Thyroid gland (tissue), 4 donors: ENCODE results near the gene SUPT20H. TPM values are rescaled to one million over a fixed set of nuclear protein-coding genes. Genes with fewer than 3 reads are reported as not detected.

Source experiments
- DNase-seq, 2 donors: peaks; one replicate each; pipeline ENCODE4 v3.0.0-alpha.2; 2019
- H3K27ac ChIP-seq, 3 donors: fragments of 200-600 bp; sonication (generic); 1 replicate in 2 of 3; 2 replicates in 1 of 3; pipeline ENCODE4 v1.5.1; 2016 to 2019; ENCODE audit warnings: mild to moderate bottlenecking in 1 of 3, moderate library complexity in 1 of 3
- H3K27me3 ChIP-seq: fragments of 200-600 bp; sonication (generic); one replicate; pipeline ENCODE4 v1.5.1; 2019
- H3K36me3 ChIP-seq, 2 donors: fragments of 200-600 bp; sonication (generic); one replicate each; pipeline ENCODE4 v1.5.1; 2016 to 2019
- H3K4me1 ChIP-seq, 2 donors: fragments of 200-600 bp; sonication (generic); one replicate each; pipeline ENCODE4 v1.5.1; 2017 to 2019
- H3K4me3 ChIP-seq, 3 donors: fragments of 200-600 bp; sonication (generic); replicated peaks in 1 of 3; 1 replicate in 2 of 3; 2 replicates in 1 of 3; pipeline ENCODE4 v1.5.1; 2016; ENCODE audit warnings: mild to moderate bottlenecking in 1 of 3
- H3K9me3 ChIP-seq: fragments of 200-600 bp; sonication (generic); one replicate; pipeline ENCODE4 v1.5.1; 2017
- POLR2A ChIP-seq, 2 donors: fragments of 450-650 bp; IDR thresholded peaks; one replicate each; pipeline ENCODE4 v1.6.1; 2017; ENCODE audit warnings: antibody characterized with exemption in 2 of 2, mild to moderate bottlenecking in 2 of 2, moderate library complexity in 1 of 2
- whole genome bisulfite sequencing, 2 donors: methylation state at CpG; one replicate each; pipeline ENCODE4 v1.1.5; 2017; 5-methylcytosine and 5-hydroxymethylcytosine counted together
- intact Hi-C: fragments of 100-400 bp; cut with DNase I; formaldehyde crosslinking; loops from one replicate; pipeline ENCODE4 v1.15.1; 2023
- total RNA-seq, 4 donors: library from RNA; depleted of rRNA; stranded (reverse); fragments of >200 nt; gene quantifications; one replicate each; pipeline ENCODE4 v1.2.3, GENCODE V29; 2016
- TF ChIP-seq, protein P1 (sequence below), 6 experiments: fragments of 200-600 bp in 3 of 6; fragments of 450-650 bp in 3 of 6; sonication (generic) in 3 of 6; IDR thresholded peaks; one replicate each; pipeline ENCODE4 v1.5.1; 2016 to 2019; ENCODE audit warnings: antibody characterized with exemption in 6 of 6, mild to moderate bottlenecking in 2 of 6, inconsistent platforms in 1 of 6, moderate library complexity in 1 of 6

SUPT20H gene
- total RNA-seq, 4 donors from 2014 or later = 59.5 to 85.6 (median 72.9) TPM

DNA sequence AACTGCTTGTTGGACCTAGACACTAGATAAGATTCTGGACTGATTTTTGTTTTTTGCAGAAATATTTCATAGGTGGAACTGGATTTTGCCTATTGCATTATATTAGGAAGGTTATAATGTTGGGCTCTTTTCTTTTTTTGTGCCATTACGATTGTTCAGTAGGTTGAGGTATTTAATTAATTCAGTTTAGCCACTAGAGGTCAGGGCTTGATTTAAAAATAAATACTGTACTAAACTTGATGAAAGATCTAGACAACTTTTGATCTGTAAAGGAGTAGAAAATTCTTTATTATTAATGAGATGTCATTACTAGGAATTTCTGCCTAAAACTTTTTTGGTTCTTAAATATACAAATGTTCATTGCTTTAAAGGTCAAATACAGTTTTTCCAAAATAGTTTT, 15.2 kb upstream of the SUPT20H start:
- Histone ChIP-seq H3K27ac (no peak overlapping the region), H3K4me1 (peaks cover 0 to 6% of the 10 kb centered on the region in 2 donors), H3K27me3 (no peaks in the 10 kb centered on the region), H3K9me3 (no peaks in the 10 kb centered on the region), H3K36me3 (no peaks in the 10 kb centered on the region), H3K4me3 (no peak overlapping the region)
- no peak for DNase-seq
- TF ChIP-seq, protein P1, sequence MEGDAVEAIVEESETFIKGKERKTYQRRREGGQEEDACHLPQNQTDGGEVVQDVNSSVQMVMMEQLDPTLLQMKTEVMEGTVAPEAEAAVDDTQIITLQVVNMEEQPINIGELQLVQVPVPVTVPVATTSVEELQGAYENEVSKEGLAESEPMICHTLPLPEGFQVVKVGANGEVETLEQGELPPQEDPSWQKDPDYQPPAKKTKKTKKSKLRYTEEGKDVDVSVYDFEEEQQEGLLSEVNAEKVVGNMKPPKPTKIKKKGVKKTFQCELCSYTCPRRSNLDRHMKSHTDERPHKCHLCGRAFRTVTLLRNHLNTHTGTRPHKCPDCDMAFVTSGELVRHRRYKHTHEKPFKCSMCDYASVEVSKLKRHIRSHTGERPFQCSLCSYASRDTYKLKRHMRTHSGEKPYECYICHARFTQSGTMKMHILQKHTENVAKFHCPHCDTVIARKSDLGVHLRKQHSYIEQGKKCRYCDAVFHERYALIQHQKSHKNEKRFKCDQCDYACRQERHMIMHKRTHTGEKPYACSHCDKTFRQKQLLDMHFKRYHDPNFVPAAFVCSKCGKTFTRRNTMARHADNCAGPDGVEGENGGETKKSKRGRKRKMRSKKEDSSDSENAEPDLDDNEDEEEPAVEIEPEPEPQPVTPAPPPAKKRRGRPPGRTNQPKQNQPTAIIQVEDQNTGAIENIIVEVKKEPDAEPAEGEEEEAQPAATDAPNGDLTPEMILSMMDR (IDR thresholded peaks at IDR 0.05) = peak in 3 of 6 experiments; percentile 36 to 52 (median 39)
- TF ChIP-seq POLR2A (IDR thresholded peaks at IDR 0.05) = no peak
- intact Hi-C loops = no loop called here
- 2 to 9% methylated on average over 1 of the region's 1 CpG for WGBS, 2 donors

DNA sequence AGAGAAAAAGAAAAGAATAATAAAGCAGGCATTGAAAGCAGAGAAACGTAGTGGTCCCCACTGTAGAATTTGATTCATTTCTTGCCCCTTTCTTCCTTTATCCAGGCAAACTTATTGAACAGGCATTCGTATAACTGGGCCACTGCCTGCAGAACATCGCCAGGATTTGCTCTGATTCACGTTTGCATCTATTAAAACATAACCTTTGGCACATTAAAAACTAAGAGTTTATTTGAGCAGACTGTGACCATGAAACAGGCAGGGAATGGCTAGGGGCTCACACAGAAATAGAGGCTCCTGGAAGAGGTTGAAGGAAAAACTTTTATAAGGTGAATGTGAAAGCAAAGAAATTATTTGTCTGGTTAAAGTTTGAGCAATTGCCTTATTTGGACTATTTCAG, 12.5 kb upstream of the SUPT20H start:
- no peak overlapping the region for H3K27ac ChIP-seq
- no peaks in the 10 kb centered on the region for H3K36me3 ChIP-seq
- TF ChIP-seq, protein P1 (IDR thresholded peaks at IDR 0.05) = no peak
- no peak for TF ChIP-seq POLR2A (IDR thresholded peaks at IDR 0.05)
- H3K4me1 ChIP-seq = peaks cover 0 to 6% of the 10 kb centered on the region in 2 donors
- WGBS, 2 donors = 64 to 70% methylated on average over 4 of the region's 4 CpGs
- DNase-seq = no peak
- no peak overlapping the region for H3K4me3 ChIP-seq
- H3K9me3 ChIP-seq = no peaks in the 10 kb centered on the region
- H3K27me3 ChIP-seq = no peaks in the 10 kb centered on the region
- intact Hi-C loops = no loop called here

DNA sequence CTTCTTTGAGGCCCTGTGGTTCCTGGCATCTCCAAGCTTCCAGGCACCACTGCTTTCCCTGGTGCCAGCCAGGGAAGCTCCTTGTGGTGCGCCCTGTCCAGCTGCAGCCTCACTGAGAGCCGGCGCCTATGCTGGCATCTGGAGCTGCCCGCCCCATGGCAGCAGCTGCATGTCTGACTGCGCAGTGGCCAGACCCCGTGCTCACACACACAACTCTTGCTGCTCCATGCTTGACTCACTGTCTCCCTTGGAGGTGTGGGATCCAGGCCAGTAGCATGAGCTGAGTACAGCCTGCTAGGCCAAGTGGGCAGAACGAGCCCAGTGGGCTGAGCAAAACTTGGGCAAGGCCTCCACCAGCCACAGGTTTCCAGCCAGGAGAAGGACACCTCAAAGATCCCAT, 11.5 kb upstream of the SUPT20H start:
- intact Hi-C loops = no loop called here
- TF ChIP-seq, protein P1 (IDR thresholded peaks at IDR 0.05) = no peak
- TF ChIP-seq POLR2A (IDR thresholded peaks at IDR 0.05) = no peak
- Histone ChIP-seq H3K4me3 (no peak overlapping the region), H3K27me3 (no peaks in the 10 kb centered on the region), H3K36me3 (no peaks in the 10 kb centered on the region), H3K27ac (no peak overlapping the region), H3K4me1 (peaks cover 0 to 6% of the 10 kb centered on the region in 2 donors), H3K9me3 (no peaks in the 10 kb centered on the region)
- peak; percentile 61 to 81 for DNase-seq
- WGBS, 2 donors = 61 to 70% methylated on average over 3 to 5 of the region's 7 CpGs

DNA sequence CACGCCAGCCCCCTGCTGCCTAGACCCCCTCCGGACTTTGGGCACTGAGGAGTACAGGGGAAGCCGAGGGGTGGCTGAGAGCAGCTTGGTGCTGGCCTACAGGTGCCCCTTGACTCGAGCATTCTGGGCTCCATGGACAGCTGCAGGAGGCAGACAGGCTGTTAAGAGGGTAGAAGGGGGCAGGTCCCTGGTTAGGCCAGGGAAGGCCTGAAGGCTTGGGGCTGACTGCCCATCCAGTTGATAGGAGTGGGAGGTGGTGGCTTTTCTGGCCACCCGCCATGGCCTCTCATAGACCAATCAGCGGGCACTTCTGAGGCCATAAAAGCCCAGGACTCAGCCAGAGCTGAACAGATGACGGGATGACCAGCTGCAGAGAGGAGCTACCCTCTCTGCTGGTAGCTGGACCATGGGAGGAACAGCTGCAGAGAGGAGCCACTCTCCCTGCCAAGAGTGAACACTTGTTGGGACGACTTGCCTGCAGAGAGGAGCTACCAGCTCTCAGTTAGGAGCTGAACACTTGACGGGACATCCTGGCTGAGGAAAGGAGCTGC, 10.7 kb upstream of the SUPT20H start:
- no peak overlapping the region for H3K27ac ChIP-seq
- no peaks in the 10 kb centered on the region for H3K27me3 ChIP-seq
- WGBS, 2 donors = 74 to 85% methylated on average over 4 to 6 of the region's 9 CpGs
- no peak for TF ChIP-seq POLR2A (IDR thresholded peaks at IDR 0.05)
- TF ChIP-seq, protein P1 (IDR thresholded peaks at IDR 0.05) = no peak
- H3K9me3 ChIP-seq = no peaks in the 10 kb centered on the region
- DNase-seq = no peak
- H3K36me3 ChIP-seq = no peaks in the 10 kb centered on the region
- intact Hi-C loops = no loop called here
- H3K4me1 ChIP-seq = peaks cover 0 to 6% of the 10 kb centered on the region in 2 donors
- no peak overlapping the region for H3K4me3 ChIP-seq

DNA sequence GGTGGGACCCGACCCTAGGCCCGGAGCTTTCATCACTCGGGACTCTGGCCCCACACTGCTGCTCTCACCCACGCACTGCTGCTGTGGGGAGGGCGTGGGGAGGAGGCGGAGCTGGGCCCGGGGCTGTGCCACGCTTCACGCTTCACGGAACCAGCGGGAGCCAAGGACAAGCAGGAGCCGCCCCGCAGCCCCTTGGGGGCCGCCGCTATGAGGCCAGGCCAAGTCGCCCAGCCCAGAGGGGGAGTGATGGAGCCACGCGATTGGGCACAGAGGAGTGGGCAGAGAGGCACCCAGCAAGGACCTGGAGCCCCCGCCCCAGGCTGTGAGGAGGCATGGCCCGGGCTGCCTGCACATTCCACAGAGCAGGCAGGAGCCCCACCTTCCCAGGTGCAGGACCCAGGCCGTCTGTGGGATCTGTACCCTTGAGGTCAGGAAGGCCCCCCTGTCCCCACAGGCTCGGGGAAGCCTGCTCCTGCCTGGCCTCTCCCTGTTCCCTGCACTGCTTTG, 10.2 kb upstream of the SUPT20H start:
- no peaks in the 10 kb centered on the region for H3K27me3 ChIP-seq
- TF ChIP-seq, protein P1 (IDR thresholded peaks at IDR 0.05) = no peak
- no peak for TF ChIP-seq POLR2A (IDR thresholded peaks at IDR 0.05)
- no peak overlapping the region for H3K27ac ChIP-seq
- H3K9me3 ChIP-seq = no peaks in the 10 kb centered on the region
- WGBS, 2 donors = 96 to 98% methylated on average over 9 to 18 of the region's 22 CpGs
- intact Hi-C loops = no loop called here
- no peak for DNase-seq
- peaks cover 0 to 6% of the 10 kb centered on the region in 2 donors for H3K4me1 ChIP-seq
- H3K4me3 ChIP-seq = no peak overlapping the region
- no peaks in the 10 kb centered on the region for H3K36me3 ChIP-seq
